Adrenal gland (tissue), 12 donors: ENCODE results near the gene TTC23. TPM values are rescaled to one million over a fixed set of nuclear protein-coding genes. Genes with fewer than 3 reads are reported as not detected.

Experiments
- DNase-seq, 7 donors: peaks; one replicate each; pipeline ENCODE4 v3.0.0-alpha.2; 2019 to 2020
- H3K27ac ChIP-seq, 5 donors: fragments of 200-600 bp; sonication (generic) in 4 of 5; 1 replicate in 3 of 5; 2 replicates in 2 of 5; pipeline versions ENCODE4 v1.5.1 to v1.8.0; 2016 to 2020; ENCODE audit warnings: mild to moderate bottlenecking in 1 of 5
- H3K27me3 ChIP-seq: fragments of 200-600 bp; 2 replicates; pipeline ENCODE4 v1.8.0; 2021
- H3K36me3 ChIP-seq, 2 donors: fragments of 200-600 bp; replicated peaks in 1 of 2; 1 replicate in 1 of 2; 2 replicates in 1 of 2; pipeline versions ENCODE4 v1.5.1 to v1.8.0; 2018 to 2022
- H3K4me1 ChIP-seq, 2 donors: fragments of 200-600 bp; replicated peaks in 1 of 2; 1 replicate in 1 of 2; 2 replicates in 1 of 2; pipeline versions ENCODE4 v1.5.1 to v1.8.0; 2018 to 2021
- H3K4me3 ChIP-seq, 4 donors: fragments of 200-600 bp; sonication (generic) in 3 of 4; one replicate each; pipeline ENCODE4 v1.5.1; 2016 to 2018
- H3K9me3 ChIP-seq, 3 donors: fragments of 200-600 bp; sonication (generic) in 1 of 3; replicated peaks in 1 of 3; 1 replicate in 2 of 3; 2 replicates in 1 of 3; pipeline versions ENCODE4 v1.5.1 to v1.8.0; 2016 to 2021
- CTCF ChIP-seq, 6 experiments: fragments of 450-650 bp in 4 of 6; fragments of 200-600 bp in 2 of 6; sonication (generic) in 1 of 6; IDR thresholded peaks; 1 replicate in 5 of 6; 2 replicates in 1 of 6; pipeline versions ENCODE4 v1.5.1 to v1.8.0; 2016 to 2021; ENCODE audit warnings: antibody characterized with exemption in 6 of 6, mild to moderate bottlenecking in 2 of 6, moderate library complexity in 1 of 6
- POLR2A ChIP-seq, 2 donors: fragments of 450-650 bp; IDR thresholded peaks; one replicate each; pipeline ENCODE4 v1.6.1; 2017; ENCODE audit warnings: antibody characterized with exemption in 2 of 2, mild to moderate bottlenecking in 2 of 2, moderate library complexity in 1 of 2
- WGBS, 4 donors: extraction: QIAGEN DNeasy Blood & Tissue Kit in 2 of 4; methylation state at CpG; one replicate each; pipeline versions ENCODE4 v1.1.5 to v1.1.7; 2013 to 2017; 5-methylcytosine and 5-hydroxymethylcytosine counted together
- intact Hi-C, 2 donors: fragments of 100-400 bp; cut with DNase I; formaldehyde crosslinking; loops; one replicate each; pipeline versions ENCODE4 v1.14.1 to v1.15.0; 2022 to 2023
- polyA plus RNA-seq, 3 donors: library from polyadenylated mRNA; stranded (reverse); fragments of 200-250 nt in 2 of 3; fragments of 350-450 nt in 1 of 3; fragmentation: Illumina TruSeq in 1 of 3; extraction: RNeasy Lipid Tissue Mini Kit (QIAGEN cat#74804) in 1 of 3; gene quantifications; one replicate each; pipeline ENCODE4 v1.2.3, GENCODE V29; 2013 to 2014
- total RNA-seq, 9 donors: library from RNA; depleted of rRNA in 4 of 9; stranded (reverse); fragments of >200 nt in 4 of 9; fragments of 120-200 nt in 1 of 9; fragmentation: NEBNext Ultra II Directional in 1 of 9; extraction: Animal tissue kit (Norgen Biotek cat#: 25700) in 1 of 9; gene quantifications; one replicate each; pipeline versions ENCODE4 v1.1.0 to v1.2.4, GENCODE V29; 2013 to 2023
- donor health status: healthy with polysubstance abuse.
- donor health status: Bipolar disorder and iron deficiency.
- donor health status: DM: yes; HTN: yes; CAD: no.
- donor health status: DM: no; HTN: no; CAD: no.
- donor health status: DM: no; HTN: no; CAD: no.
- donor health status: DM: yes; HTN: yes; CAD: no.

TTC23 gene
- total and polyA plus RNA-seq, 12 donors, result 10.9 to 42.0 (median 22.6) TPM

GRCh38 chr15:99168601-99169580, 80.5 kb downstream of the TTC23 start:
- intact Hi-C loops, result no loop called here
- H3K27me3 ChIP-seq, result no peaks in the 10 kb centered on the region
- TF ChIP-seq POLR2A (IDR thresholded peaks at IDR 0.05) (no peak), CTCF (IDR thresholded peaks at IDR 0.05) (no peak)
- H3K4me3 ChIP-seq, result no peak overlapping the region
- 91 to 99% (median 97%) methylated on average over 3 to 5 of the region's 5 CpGs for WGBS, 4 donors
- peaks cover 0 to 25% of the 10 kb centered on the region in 2 donors for H3K4me1 ChIP-seq
- H3K9me3 ChIP-seq, result no peaks in the 10 kb centered on the region
- H3K27ac ChIP-seq, result peak overlapping the region in 2 of 5 donors; percentile 73 to 77
- no peak for DNase-seq
- H3K36me3 ChIP-seq, result peaks cover 0 to 8% of the 10 kb centered on the region in 2 donors

GRCh38 chr15:99167640-99168039, 81.7 kb downstream of the TTC23 start:
- no peak for DNase-seq
- Histone ChIP-seq H3K27me3 (no peaks in the 10 kb centered on the region), H3K9me3 (no peaks in the 10 kb centered on the region), H3K36me3 (peaks cover 0 to 2% of the 10 kb centered on the region in 2 donors), H3K4me3 (no peak overlapping the region), H3K27ac (no peak overlapping the region), H3K4me1 (peaks cover 0 to 17% of the 10 kb centered on the region in 2 donors)
- TF ChIP-seq CTCF (IDR thresholded peaks at IDR 0.05), result no peak
- TF ChIP-seq POLR2A (IDR thresholded peaks at IDR 0.05), result no peak
- intact Hi-C loops, result no loop called here
- WGBS, 4 donors, result 89 to 94% (median 91%) methylated on average over 6 of the region's 6 CpGs

- no peak overlapping the region for H3K27ac ChIP-seq
- 72 to 86% (median 81%) methylated on average over 5 of the region's 5 CpGs for WGBS, 4 donors
- peaks cover 0 to 17% of the 10 kb centered on the region in 2 donors for H3K4me1 ChIP-seq
- no peak for TF ChIP-seq CTCF (IDR thresholded peaks at IDR 0.05)
- no peak for TF ChIP-seq POLR2A (IDR thresholded peaks at IDR 0.05)
- DNase-seq, result no peak
- peaks cover 0 to 4% of the 10 kb centered on the region in 2 donors for H3K36me3 ChIP-seq
- no peak overlapping the region for H3K4me3 ChIP-seq
- intact Hi-C loops, result no loop called here
- no peaks in the 10 kb centered on the region for H3K27me3 ChIP-seq
- H3K9me3 ChIP-seq, result no peaks in the 10 kb centered on the region
Observed at GRCh38 chr15:99167201-99167600, 82.2 kb downstream of the TTC23 start.

GRCh38 chr15:99165956-99166689, 83.3 kb downstream of the TTC23 start:
- H3K4me3 ChIP-seq, result no peak overlapping the region
- H3K27ac ChIP-seq, result no peak overlapping the region
- WGBS, 4 donors, result 85 to 90% (median 88%) methylated on average over 20 to 23 of the region's 23 CpGs
- DNase-seq, result no peak
- intact Hi-C loops, result no loop called here
- TF ChIP-seq CTCF (IDR thresholded peaks at IDR 0.05) (no peak), POLR2A (IDR thresholded peaks at IDR 0.05) (no peak)
- H3K36me3 ChIP-seq, result peaks cover 0 to 11% of the 10 kb centered on the region in 2 donors
- no peaks in the 10 kb centered on the region for H3K9me3 ChIP-seq
- H3K4me1 ChIP-seq, result peaks cover 0 to 17% of the 10 kb centered on the region in 2 donors
- H3K27me3 ChIP-seq, result no peaks in the 10 kb centered on the region
